ENCODE results near the gene SLC35F1. TPM values are rescaled to one million over a fixed set of nuclear protein-coding genes. Genes with fewer than 3 reads are reported as not detected.

SLC35F1 gene
- total and polyA plus RNA-seq, 4 donors: 0.01 to 0.09 (median 0.08) TPM; not detected in 1

DNA sequence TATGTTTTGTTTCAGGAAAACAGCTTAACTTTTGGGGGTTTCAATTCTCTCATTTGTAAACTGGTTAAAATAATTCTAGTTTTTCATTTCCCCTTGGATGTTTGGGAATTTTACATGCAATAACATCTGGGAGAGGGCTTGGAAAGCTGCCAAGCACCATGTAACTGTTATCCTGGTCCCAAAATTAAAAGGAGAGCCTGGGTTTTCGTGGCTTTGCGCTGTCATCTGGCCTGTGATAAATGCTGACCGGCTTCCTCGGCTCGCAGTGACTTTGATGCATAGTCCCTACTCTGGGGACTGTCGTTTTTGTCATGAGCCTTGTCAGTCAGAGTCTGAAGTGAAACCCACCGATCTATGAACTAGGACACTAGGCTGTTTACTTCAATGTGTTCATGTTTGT lies 12.2 kb downstream of the SLC35F1 start:
- no peak overlapping the region for H3K4me3 ChIP-seq (ENCODE audit: low read depth in 1 of 3, low read length in 3 of 3)
- H3K4me1 ChIP-seq (ENCODE audit: control insufficient read depth in 4 of 4, insufficient read depth in 4 of 4, low read length in 3 of 4): peaks cover 0 to 9% (median 4%) of the 10 kb centered on the region in 4 donors
- no peaks in the 10 kb centered on the region for H3K27me3 ChIP-seq (ENCODE audit: control insufficient read depth in 4 of 4, insufficient read depth in 4 of 4, low read length in 3 of 4)
- 23% methylated on average over 7 of the region's 7 CpGs for WGBS
- H3K27ac ChIP-seq (ENCODE audit: low read depth in 1 of 2, low read length in 2 of 2): no peak overlapping the region
- H3K9ac ChIP-seq (ENCODE audit: low read depth in 1 of 2, low read length in 2 of 2): no peak overlapping the region
- DNase-seq (ENCODE audit: low spot score): no peak
- no peaks in the 10 kb centered on the region for H3K9me3 ChIP-seq (ENCODE audit: control insufficient read depth in 4 of 4, low read length in 3 of 4)
- TF ChIP-seq, protein P1, sequence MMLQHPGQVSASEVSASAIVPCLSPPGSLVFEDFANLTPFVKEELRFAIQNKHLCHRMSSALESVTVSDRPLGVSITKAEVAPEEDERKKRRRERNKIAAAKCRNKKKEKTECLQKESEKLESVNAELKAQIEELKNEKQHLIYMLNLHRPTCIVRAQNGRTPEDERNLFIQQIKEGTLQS (IDR thresholded peaks at IDR 0.05): no peak
- TF ChIP-seq HNF4A (conservative IDR thresholded peaks at IDR 0.05): no peak
- TF ChIP-seq, protein P2, sequence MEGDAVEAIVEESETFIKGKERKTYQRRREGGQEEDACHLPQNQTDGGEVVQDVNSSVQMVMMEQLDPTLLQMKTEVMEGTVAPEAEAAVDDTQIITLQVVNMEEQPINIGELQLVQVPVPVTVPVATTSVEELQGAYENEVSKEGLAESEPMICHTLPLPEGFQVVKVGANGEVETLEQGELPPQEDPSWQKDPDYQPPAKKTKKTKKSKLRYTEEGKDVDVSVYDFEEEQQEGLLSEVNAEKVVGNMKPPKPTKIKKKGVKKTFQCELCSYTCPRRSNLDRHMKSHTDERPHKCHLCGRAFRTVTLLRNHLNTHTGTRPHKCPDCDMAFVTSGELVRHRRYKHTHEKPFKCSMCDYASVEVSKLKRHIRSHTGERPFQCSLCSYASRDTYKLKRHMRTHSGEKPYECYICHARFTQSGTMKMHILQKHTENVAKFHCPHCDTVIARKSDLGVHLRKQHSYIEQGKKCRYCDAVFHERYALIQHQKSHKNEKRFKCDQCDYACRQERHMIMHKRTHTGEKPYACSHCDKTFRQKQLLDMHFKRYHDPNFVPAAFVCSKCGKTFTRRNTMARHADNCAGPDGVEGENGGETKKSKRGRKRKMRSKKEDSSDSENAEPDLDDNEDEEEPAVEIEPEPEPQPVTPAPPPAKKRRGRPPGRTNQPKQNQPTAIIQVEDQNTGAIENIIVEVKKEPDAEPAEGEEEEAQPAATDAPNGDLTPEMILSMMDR (IDR thresholded peaks at IDR 0.05; ENCODE audit: low read depth, low read length, missing input control): no peak
- no peaks in the 10 kb centered on the region for H3K36me3 ChIP-seq (ENCODE audit: control insufficient read depth in 4 of 4, insufficient read depth in 3 of 4, low read depth in 1 of 4, low read length in 3 of 4)

DNA sequence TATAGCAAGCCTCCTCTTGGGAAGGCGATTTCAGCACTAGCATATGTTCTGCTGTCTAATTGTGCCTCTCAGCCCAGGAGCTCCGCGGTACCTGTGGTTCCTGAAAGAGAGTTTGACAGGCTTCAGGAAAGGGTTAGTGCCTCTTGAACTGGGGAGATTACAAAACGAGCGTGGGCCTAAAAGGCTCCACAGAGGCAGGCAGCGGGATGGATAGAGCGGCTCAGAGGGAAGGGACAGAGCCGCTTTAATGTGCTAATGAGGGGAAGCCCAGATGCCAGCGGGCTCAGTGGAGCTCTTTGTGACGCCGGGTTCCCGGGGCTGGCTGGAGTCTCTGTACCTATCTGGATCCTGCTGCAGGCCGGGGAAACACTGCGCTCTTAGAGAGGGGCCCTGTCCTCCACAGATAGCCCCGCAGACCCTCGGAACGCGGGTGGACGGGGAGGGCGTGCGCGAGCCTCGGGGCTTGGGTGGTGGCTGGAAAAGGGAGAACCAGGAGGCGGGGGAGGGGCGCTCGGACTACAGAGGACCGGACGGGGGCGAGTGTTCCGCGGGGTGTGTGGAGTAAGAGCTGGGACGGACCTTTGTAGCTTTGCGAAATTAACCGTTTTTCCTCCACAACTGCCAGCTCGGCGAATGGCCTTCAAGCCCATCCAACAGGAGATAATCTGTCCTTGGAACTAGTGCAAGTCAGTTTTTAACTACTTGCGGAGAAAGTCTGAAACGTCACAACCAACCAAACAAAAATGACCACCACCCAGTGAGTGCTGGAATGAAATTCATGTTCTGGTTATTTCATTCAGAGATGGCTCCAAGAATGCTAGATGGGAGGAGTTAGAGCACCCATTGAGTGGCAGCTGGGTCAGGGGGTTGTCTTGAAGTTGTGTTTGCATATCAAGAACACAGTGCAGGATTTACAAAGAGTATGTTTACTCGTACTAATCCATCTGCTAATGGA lies 13.0 kb downstream of the SLC35F1 start:
- 3% methylated on average over 39 of the region's 39 CpGs for WGBS
- Histone ChIP-seq H3K27me3 (ENCODE audit: control insufficient read depth in 4 of 4, insufficient read depth in 4 of 4, low read length in 3 of 4) (no peaks in the 10 kb centered on the region), H3K9ac (ENCODE audit: low read depth in 1 of 2, low read length in 2 of 2) (no peak overlapping the region), H3K4me3 (ENCODE audit: low read depth in 1 of 3, low read length in 3 of 3) (peak overlapping the region in 1 of 3 donors; percentile 27), H3K27ac (ENCODE audit: low read depth in 1 of 2, low read length in 2 of 2) (no peak overlapping the region), H3K9me3 (ENCODE audit: control insufficient read depth in 4 of 4, low read length in 3 of 4) (no peaks in the 10 kb centered on the region), H3K4me1 (ENCODE audit: control insufficient read depth in 4 of 4, insufficient read depth in 4 of 4, low read length in 3 of 4) (peaks cover 0 to 9% (median 4%) of the 10 kb centered on the region in 4 donors), H3K36me3 (ENCODE audit: control insufficient read depth in 4 of 4, insufficient read depth in 3 of 4, low read depth in 1 of 4, low read length in 3 of 4) (no peaks in the 10 kb centered on the region)
- DNase-seq (ENCODE audit: low spot score): no peak
- no peak for TF ChIP-seq TAF1 (conservative IDR thresholded peaks at IDR 0.05)
- TF ChIP-seq HNF4A (conservative IDR thresholded peaks at IDR 0.05): peak in 1 of 2 donors; percentile 11

DNA sequence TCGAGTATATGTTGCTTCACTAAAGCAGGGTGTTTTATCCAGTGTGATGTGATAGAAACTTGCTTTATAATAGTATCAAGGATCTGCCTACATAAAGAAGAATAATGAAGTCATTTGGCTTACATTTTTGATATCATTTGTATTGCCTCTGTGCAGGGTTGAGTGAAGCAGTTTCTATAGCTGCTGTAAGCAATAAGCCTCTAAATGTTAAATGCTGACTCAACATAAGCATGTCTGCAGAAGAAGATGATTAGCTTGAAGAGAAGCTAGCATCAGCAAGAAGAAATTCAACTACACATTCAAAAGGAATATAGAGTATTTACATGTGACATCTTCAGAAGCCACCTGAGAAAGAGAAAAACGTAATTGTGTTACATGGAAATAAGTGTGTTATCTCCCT lies 17.6 kb downstream of the SLC35F1 start:
- no peak overlapping the region for H3K9ac ChIP-seq (ENCODE audit: low read depth in 1 of 2, low read length in 2 of 2)
- peaks cover 0 to 12% (median 4%) of the 10 kb centered on the region in 4 donors for H3K9me3 ChIP-seq (ENCODE audit: control insufficient read depth in 4 of 4, low read length in 3 of 4)
- H3K4me1 ChIP-seq (ENCODE audit: control insufficient read depth in 4 of 4, insufficient read depth in 4 of 4, low read length in 3 of 4): peaks cover 0 to 8% (median 4%) of the 10 kb centered on the region in 4 donors
- no peak for TF ChIP-seq GABPA (IDR thresholded peaks at IDR 0.05 in 1 of 2, conservative IDR thresholded peaks at IDR 0.05 in 1 of 2)
- TF ChIP-seq JUND (IDR thresholded peaks at IDR 0.05): no peak
- TF ChIP-seq EGR1 (IDR thresholded peaks at IDR 0.05; ENCODE audit: low read depth in 2 of 2): no peak
- TF ChIP-seq HNF4A (conservative IDR thresholded peaks at IDR 0.05): no peak
- TF ChIP-seq, protein P3, sequence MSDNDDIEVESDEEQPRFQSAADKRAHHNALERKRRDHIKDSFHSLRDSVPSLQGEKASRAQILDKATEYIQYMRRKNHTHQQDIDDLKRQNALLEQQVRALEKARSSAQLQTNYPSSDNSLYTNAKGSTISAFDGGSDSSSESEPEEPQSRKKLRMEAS (IDR thresholded peaks at IDR 0.05): no peak
- TF ChIP-seq, protein P1 (IDR thresholded peaks at IDR 0.05): no peak
- TF ChIP-seq YY1 (IDR thresholded peaks at IDR 0.05): no peak
- TF ChIP-seq, protein P2 (IDR thresholded peaks at IDR 0.05; ENCODE audit: low read depth, low read length, missing input control): no peak
- no peak for TF ChIP-seq NR2F2 (IDR thresholded peaks at IDR 0.05)
- no peaks in the 10 kb centered on the region for H3K27me3 ChIP-seq (ENCODE audit: control insufficient read depth in 4 of 4, insufficient read depth in 4 of 4, low read length in 3 of 4)
- no peak overlapping the region for H3K27ac ChIP-seq (ENCODE audit: low read depth in 1 of 2, low read length in 2 of 2)
- no peaks in the 10 kb centered on the region for H3K36me3 ChIP-seq (ENCODE audit: control insufficient read depth in 4 of 4, insufficient read depth in 3 of 4, low read depth in 1 of 4, low read length in 3 of 4)
- DNase-seq (ENCODE audit: low spot score): no peak
- 68% methylated on average over 2 of the region's 2 CpGs for whole genome bisulfite sequencing
- no peak overlapping the region for H3K4me3 ChIP-seq (ENCODE audit: low read depth in 1 of 3, low read length in 3 of 3)

Measured in liver (tissue), 9 donors.